Measurements from ENCODE around the gene GSAP.
"Not testable (repeated sequence)": the region's sequence is repeated elsewhere in the genome, so short reads cannot be mapped to it uniquely, and the experiment has no call there.

Gene GSAP

GRCh38 chr7:77276120-77276519 lies 140.0 kb downstream of the GSAP start:
- peak; percentile 25 for DNase-seq (ENCODE audit: low read depth)
- no peak overlapping the region for H3K4me3 ChIP-seq (ENCODE audit: low read depth, low read length)

GRCh38 chr7:77275663-77276062 lies 140.5 kb downstream of the GSAP start:
- H3K4me3 ChIP-seq (ENCODE audit: low read depth, low read length); DNase-seq (ENCODE audit: low read depth): not testable (repeated sequence)

More at GRCh38 chr7:77276120-77276519, 140.0 kb downstream of the GSAP start:
- TF ChIP-seq CTCF (IDR thresholded peaks at IDR 0.05; ENCODE audit: low read depth, low read length), result no peak
- TF ChIP-seq MYC (IDR thresholded peaks at IDR 0.05; ENCODE audit: low read depth, low read length), result no peak
- TF ChIP-seq POLR2A (IDR thresholded peaks at IDR 0.05; ENCODE audit: extremely low read depth, insufficient read length), result no peak
- TF ChIP-seq, protein P1, sequence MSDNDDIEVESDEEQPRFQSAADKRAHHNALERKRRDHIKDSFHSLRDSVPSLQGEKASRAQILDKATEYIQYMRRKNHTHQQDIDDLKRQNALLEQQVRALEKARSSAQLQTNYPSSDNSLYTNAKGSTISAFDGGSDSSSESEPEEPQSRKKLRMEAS (IDR thresholded peaks at IDR 0.05; ENCODE audit: low read depth, low read length), result no peak

DNA sequence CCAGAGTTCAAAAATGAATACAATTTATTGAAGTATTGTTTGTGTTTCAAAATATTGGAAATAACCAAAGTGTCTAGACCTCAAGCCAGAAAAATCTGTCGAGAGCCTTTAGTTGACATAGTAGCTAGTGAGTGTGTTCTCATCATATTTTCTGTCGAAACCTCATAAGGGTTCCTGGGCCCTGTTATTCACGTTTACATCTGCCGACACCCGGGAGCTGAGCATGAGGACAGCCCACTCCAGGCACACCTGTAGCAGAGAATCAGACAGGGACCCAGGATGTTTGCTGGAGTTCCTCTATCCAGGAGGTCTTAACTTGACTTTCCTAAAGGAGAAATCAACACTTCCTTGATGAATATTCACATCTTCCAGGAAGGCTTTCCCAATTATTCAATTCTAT lies 144.4 kb downstream of the GSAP start:
- DNase-seq (ENCODE audit: low read depth), result no peak
- no peak overlapping the region for H3K4me3 ChIP-seq (ENCODE audit: low read depth, low read length)
- TF ChIP-seq POLR2A (IDR thresholded peaks at IDR 0.05; ENCODE audit: extremely low read depth, insufficient read length) (no peak), CTCF (IDR thresholded peaks at IDR 0.05; ENCODE audit: low read depth, low read length) (no peak), MYC (IDR thresholded peaks at IDR 0.05; ENCODE audit: low read depth, low read length) (no peak)
- TF ChIP-seq, protein P1 (IDR thresholded peaks at IDR 0.05; ENCODE audit: low read depth, low read length), result no peak

DNA sequence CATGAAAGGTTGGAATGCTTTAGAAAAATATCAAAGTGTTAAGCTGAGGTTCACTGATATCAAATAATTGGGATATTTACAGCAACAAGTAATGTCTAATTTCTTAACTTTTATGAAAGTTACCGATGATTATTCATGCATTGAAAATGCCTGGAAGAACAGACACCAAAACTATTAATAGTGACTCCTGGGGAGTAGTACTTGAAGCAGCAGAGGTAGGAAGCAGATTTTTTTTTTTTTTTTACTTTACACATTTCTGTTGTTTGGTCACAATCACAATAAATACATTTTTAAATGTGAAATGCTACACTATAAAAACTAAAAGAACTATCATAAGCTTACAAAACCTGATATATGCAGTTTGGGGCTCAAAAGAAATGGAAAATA lies 146.1 kb downstream of the GSAP start:
- no peak for TF ChIP-seq CTCF (IDR thresholded peaks at IDR 0.05; ENCODE audit: low read depth, low read length)
- TF ChIP-seq POLR2A (IDR thresholded peaks at IDR 0.05; ENCODE audit: extremely low read depth, insufficient read length), result no peak
- TF ChIP-seq, protein P1 (IDR thresholded peaks at IDR 0.05; ENCODE audit: low read depth, low read length), result no peak
- no peak for TF ChIP-seq MYC (IDR thresholded peaks at IDR 0.05; ENCODE audit: low read depth, low read length)
- no peak overlapping the region for H3K4me3 ChIP-seq (ENCODE audit: low read depth, low read length)
- DNase-seq (ENCODE audit: low read depth), result no peak

DNA sequence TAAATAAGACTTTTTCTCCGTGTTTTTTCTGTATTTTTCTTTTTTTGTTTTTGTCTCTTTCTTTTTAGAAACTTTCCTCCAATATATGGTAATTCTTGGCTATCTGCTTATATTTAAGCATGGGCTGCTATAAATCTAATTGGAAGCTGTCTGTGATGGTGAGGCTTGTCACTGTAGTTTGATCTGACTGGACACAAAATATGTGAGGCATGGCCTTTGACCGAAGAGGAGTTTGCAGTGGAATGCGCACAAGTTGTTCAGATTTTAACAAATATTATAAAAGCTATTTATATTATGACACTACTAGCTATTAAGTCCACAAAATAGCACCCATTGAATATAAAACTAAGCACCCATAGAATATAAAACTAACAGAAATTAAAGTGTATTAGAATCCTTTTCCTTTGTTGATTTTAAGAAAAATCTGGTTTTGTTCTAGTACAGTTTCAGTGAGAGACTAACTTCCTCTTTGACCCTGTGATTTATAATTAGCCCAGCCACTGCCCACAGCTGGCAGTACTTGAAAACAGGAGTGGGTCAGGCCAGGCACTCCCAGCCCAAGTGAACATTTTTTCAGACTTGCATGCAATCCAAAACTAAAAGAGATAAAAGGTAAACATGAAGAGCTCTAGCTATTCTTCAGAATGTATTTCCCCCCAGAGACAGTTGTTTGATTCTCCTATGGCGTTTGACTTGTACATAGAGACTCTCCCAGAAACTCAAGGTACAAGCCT lies 146.6 kb downstream of the GSAP start:
- DNase-seq (ENCODE audit: low read depth), result peak; percentile 48
- TF ChIP-seq POLR2A (IDR thresholded peaks at IDR 0.05; ENCODE audit: extremely low read depth, insufficient read length), result no peak
- TF ChIP-seq, protein P1 (IDR thresholded peaks at IDR 0.05; ENCODE audit: low read depth, low read length), result no peak
- no peak for TF ChIP-seq MYC (IDR thresholded peaks at IDR 0.05; ENCODE audit: low read depth, low read length)
- no peak for TF ChIP-seq CTCF (IDR thresholded peaks at IDR 0.05; ENCODE audit: low read depth, low read length)
- H3K4me3 ChIP-seq (ENCODE audit: low read depth, low read length), result no peak overlapping the region

GRCh38 chr7:77266291-77266794 lies 149.8 kb downstream of the GSAP start:
- TF ChIP-seq, protein P1 (IDR thresholded peaks at IDR 0.05; ENCODE audit: low read depth, low read length), result no peak
- TF ChIP-seq CTCF (IDR thresholded peaks at IDR 0.05; ENCODE audit: low read depth, low read length) (no peak), POLR2A (IDR thresholded peaks at IDR 0.05; ENCODE audit: extremely low read depth, insufficient read length) (no peak), MYC (IDR thresholded peaks at IDR 0.05; ENCODE audit: low read depth, low read length) (no peak)
- DNase-seq (ENCODE audit: low read depth), result no peak

More at GRCh38 chr7:77266291-77266794, 149.8 kb downstream of the GSAP start:
- H3K4me3 ChIP-seq (ENCODE audit: low read depth, low read length), result no peak overlapping the region
